Measurements from ENCODE around the gene DLEC1.

DNA sequence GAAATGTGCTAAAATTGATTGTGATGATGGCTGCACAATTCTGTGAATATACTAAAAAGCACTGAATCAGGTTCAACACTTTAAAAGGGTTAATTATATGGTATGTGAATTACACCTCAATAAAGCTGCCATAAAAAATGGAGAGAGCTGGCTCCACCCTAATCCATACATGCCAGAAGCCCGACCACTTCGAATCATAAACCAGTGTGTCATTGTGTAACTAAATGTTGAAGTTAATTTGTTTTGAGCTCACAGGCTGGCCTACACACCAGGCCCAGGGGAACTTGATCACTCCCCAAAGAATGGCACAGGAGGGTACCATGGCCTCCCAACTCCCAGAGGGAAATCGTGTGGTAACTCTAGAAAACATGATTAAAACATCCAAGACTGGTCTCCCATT lies 23.5 kb upstream of the DLEC1 start:
- TF ChIP-seq ZFX (IDR thresholded peaks at IDR 0.05): no peak
- TF ChIP-seq, protein P1, sequence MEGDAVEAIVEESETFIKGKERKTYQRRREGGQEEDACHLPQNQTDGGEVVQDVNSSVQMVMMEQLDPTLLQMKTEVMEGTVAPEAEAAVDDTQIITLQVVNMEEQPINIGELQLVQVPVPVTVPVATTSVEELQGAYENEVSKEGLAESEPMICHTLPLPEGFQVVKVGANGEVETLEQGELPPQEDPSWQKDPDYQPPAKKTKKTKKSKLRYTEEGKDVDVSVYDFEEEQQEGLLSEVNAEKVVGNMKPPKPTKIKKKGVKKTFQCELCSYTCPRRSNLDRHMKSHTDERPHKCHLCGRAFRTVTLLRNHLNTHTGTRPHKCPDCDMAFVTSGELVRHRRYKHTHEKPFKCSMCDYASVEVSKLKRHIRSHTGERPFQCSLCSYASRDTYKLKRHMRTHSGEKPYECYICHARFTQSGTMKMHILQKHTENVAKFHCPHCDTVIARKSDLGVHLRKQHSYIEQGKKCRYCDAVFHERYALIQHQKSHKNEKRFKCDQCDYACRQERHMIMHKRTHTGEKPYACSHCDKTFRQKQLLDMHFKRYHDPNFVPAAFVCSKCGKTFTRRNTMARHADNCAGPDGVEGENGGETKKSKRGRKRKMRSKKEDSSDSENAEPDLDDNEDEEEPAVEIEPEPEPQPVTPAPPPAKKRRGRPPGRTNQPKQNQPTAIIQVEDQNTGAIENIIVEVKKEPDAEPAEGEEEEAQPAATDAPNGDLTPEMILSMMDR (conservative IDR thresholded peaks at IDR 0.05): no peak
